Suppressor macrophage (primary cell): ENCODE data around the gene KLK8.
A peak's percentile ranks its signal among the peaks of the same experiment; 100 is the strongest.
"Not testable (repeated sequence)": the region's sequence is repeated elsewhere in the genome, so short reads cannot be mapped to it uniquely, and the experiment has no call there.

Source experiments
- DNase-seq, 4 experiments: peaks; one replicate each; pipeline ENCODE4 v3.0.0-alpha.2; 2020 to 2022

Gene KLK8

DNA sequence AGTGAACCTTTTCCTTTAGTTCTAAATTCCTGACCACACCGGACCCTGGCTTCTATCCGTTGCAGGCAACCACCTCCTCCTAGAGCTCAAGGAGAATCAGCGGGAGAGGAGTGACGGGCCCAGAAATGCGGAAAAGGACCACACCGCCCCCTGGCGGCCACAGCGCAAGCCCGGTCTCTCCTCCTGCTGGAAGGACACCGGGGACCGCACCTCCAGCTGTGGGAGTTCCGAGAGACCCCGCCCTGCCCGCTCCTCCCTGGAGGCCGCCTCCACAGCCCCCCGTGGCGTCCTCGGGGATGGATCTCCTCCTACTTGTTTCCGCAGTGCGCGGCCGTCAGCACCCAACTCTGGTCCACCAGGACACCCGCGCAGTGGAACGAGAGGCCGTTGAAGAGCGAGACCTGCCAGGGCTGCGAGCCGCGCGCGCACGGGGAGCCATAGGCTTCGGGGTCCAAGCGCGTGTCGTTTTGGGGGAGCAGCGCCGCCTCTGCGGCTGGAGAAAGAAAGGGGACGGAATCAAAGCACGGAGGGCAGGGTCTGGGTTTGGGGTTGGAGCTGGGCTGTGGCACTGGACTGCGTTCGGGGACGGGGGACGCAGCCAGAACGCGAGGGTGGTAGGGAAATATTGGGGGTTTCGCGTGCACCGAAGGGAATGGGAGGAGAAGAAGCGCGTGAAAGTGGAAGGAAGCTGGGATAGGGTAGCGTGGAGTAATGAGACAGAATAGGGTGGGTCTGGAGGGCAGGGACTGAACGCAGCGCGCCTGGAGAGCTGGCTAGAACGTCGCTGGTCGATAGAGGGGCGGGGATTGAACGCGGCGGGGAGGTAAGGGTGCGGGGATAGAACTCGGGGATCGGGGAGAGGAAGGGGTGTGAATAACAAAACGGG lies 15.6 kb upstream of the KLK8 start:
- peak; percentile 63 to 86 (median 68) for DNase-seq

DNA sequence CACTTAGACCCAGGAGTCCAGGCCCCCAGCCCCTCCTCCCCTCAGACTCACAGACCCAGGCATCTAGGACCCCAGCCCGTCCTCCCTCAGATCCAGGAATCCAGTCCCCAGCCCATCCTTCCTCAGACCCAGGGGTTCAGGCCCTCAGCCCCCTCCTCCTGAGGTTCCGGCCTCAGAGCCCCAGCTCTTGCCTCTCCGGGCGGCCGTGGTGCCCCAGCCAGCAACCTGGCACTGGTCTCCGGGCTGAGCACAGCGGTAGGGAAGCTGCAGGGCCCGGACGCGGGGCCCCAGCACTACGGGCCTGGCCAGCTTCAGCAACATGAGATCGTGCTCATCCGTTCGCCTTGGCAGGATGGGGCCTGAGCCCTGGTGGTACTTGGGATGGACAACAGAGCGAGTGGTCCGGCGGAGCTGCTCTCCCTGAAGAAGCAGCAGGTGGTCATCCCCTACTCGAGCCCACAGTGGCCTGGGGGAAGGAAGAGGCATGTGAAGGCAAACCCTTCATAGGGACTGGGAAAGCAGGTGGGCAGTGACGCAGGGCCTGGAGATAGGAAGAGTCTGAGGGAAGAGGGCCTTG lies 14.4 kb upstream of the KLK8 start:
- DNase-seq, result no peak

DNA sequence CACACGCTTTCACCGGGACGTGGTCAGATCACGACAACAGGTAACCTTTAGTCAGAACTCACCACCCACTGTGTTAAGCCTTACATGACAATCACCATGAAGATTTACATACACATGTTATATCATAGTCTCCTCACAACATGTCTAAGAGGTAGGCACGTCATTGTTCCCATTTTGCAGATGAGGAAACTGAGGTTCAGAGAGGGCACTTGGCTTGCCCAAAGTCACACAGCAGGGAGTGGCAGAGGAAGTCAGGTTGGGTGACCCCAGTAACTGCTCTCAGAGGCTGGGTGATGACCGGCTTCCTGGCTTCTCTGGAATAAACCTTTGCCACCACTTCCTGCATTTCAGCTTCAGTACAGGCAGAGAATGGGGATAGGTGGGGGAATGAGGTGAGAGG lies 12.8 kb upstream of the KLK8 start:
- DNase-seq, result no peak

DNA sequence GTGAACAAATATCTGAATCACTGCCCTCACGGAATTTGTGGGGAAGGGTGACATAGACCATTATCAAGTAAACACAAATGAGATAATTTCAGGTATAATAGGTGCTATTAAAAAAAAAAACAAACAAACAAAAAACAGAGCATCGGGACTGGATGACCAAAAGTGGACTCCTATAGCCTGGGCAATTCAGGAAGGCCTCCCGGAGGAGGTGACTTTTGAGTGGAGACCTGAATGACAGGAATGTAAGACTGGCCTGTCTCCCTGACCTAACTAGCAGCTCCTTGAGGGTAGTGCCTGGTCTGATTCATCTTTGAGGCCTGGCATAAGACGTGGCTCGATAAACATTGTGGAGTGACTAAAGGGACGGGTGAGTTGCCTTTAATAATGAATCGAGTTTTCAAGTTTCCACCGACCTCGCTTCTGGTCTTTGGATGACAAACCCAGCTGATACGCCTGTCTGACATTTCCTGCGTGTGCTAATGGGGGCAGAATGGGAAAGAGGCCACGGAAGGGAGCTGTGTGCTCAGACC lies 11.3 kb upstream of the KLK8 start:
- no peak for DNase-seq

DNA sequence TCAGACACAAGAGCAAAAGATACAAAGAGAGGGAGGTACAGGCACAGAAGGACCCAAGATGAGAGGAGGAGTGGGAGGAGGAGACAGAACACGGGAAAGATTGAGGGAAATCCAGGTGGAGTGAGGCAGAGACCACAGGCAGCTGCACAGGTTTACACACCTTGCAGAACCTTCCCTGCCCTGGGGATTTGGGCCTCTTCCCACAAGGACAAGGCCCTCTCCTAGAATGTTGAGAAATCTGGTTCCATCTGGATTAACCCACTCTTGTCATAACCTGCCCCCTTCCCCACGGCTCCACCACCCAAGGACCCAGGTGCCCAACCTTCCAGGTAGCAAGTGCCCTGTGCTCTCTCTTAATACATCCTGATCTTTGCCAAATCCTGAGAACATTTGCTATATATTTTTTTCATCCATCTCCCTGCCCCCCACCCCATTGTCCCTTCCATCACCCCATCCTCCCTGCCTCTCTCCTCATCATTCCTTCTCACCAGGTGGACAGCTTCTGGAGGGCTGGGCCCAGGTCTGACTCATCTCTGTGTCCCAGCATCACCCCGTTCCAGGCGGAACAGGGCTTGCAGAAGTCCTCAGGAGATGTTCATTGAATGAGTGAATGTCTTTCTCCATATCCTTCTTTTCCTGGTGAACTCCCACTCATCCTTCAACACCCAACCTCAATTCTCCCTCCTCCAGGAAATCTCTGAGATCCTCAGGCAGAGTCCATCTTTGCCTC lies 8.8 kb upstream of the KLK8 start:
- DNase-seq, result no peak

DNA sequence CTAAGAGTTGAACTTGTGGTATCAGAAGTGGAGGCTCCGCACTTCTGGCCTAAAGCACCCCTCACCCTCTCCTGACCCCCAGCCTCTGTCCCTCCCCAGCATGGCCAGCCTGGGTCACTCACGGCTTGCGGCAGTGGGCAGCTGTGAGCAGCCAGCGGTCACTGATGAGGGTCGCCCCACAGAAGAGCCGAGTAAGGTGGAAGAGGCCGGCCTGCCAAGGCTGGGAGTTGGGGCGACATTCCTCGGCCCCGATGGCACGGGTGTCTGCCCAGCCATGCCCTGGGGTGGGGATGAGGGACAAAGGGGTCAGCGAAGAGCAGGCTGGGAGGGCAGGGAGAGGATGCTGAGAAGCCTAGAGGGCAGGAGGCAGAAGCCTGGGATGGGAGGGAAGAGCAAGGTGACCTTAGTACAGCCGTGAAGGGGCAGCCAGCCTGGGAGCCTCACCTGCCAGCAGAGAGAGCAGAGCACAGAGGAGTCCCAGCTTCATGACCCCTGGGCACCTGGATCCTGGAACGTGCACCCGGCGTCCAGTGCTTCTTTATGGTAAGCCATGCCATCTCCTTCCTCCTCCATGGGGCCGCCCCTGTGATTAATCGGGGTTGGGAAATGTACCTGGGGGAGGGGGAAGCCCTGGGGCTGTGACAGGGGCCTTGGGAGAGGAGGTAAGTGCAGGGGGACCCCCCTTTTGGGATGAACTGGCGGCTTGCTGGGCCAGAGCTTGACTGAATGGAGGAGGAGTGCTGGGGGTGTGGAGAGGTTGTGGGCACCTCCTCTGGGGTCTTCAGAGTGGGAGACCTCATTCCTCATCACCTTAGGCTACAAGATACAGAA lies 7.9 kb upstream of the KLK8 start:
- DNase-seq, result no peak

DNA sequence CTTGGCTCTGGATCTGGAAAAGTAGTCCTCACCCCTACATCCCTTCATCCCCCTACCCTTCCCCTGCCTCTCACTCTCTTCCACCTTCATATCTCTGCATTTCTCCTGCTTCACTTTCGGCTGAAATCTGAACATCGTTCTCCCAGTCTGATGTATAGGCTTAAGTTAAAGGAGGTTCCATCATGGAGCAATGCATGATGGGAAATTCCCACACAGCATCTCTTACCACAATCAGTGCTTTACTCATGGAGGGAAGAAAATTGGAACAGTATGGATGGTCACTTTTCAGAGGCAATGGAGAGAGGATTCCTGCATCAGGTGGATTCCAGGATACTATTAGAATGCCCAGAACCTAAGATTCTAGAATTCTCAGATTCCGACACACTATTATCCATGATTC lies 6.1 kb upstream of the KLK8 start:
- no peak for DNase-seq

DNA sequence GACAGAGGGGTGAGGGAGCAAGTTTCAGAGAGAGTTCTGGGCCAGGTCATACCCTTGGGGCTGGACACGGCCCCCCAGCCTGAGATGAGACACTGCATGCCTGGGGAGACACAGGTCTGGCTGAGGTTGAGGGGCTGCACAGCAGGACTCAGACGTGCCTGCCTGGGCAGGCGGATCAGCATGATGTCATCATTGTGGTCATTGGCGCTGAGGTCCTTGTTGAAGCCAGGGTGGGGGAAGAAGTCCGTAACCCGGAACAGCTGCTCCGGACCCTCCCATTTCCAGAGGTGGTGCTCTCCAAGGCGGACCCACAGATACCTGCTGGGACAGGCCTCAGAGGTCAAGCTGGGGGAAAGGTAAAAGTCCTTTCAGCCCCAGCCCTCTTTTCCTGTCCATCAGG lies 5.0 kb upstream of the KLK8 start:
- no peak for DNase-seq

DNA sequence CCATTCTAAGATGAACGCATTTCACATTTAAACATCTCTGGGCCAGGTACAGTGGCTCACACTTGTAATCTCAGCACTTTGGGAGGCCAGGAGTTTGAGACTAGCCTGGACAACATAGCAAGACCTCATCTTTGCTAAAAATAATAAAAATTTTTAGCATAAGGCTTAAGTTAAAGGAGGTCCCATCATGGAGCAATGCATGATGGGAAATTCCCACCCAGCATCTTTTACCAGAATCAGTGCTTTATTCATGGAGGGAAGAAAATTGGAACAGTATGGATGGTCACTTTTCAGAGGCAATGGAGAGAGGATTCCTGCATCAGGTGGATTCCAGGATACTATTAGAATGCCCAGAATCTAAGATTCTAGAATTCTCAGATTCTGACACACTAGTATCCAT lies 3.8 kb upstream of the KLK8 start:
- DNase-seq, result no peak

DNA sequence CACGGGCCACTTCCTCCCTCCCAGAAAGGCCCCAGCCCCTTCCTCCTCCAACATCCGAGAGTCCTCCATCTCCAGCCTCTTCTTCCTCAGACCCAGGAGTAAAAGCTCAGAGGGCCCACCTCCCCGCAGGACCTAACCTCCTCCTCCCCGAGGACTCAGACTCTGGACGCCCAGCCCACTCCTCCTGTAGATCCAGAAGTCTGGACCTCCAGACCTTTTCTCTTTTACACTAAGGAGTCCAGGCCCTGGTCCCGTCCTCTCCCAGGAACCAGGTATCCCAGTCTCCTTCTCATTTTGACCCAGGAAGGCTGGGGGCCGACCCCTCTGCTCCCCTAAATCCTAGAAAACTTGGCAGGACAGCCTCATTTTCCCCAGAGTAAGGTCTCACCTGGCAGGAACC lies 1.9 kb upstream of the KLK8 start:
- no peak for DNase-seq

DNA sequence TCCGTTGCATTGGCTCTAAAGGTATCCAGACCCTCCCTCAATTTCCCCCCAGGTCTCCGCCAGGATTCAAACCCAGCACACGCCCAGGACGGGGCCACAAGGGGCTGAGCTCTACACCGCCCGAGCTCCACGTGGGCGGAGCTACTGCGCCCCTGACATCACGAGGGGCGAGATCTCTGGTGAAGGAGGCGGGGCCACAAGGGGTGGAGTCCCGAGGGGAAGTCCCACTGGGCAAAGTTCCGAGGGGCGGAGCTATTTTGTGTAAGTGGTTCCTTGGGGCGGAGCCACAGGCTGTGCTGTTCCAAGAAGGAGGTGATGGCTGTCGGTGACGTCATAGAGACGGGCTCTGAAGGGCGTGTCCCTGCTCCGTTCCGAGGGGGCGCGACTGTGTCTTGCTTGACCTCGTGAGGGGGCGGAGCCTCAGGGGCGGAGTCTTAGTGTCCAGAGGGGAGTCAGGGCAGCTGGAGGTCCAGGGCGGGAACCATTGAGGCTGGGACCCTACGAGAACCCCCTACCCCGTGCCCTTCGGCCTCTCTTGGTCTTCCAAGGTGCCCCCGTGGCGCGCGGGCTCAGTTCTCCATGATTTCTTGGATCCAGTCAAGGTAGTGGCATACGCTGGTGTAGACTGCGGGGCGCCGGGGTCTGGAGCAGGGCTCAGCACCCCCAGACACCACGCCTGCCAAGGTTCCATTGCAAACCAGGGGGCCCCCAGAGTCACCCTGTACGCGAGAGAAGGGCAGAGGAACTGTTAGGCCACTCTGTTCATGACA lies 1.3 kb upstream of the KLK8 start:
- peak in 3 of 4 experiments; percentile 6 to 26 (median 17) for DNase-seq

DNA sequence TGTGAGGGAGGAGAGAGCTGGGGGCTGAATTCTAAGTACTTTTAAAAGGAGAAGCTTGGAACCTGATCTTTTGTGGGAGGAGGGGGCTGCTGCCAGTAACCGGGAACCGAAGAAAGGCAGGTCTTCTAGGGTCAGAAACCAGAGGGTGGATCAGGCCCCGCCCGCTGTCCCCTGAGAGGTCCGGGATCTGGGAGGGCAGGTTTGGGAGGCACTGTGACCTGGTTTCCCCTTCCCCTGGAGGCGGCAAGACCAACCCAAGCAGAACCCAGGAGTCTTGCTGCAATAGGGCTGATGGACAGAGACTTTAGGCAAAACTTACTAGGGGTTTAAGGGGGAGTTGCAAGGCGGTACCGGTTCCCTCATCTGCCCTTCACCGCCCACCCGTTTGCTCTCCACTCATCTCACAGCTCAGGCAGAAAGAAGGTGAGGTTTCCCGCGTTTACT lies 707 bp upstream of the KLK8 start:
- no peak for DNase-seq

DNA sequence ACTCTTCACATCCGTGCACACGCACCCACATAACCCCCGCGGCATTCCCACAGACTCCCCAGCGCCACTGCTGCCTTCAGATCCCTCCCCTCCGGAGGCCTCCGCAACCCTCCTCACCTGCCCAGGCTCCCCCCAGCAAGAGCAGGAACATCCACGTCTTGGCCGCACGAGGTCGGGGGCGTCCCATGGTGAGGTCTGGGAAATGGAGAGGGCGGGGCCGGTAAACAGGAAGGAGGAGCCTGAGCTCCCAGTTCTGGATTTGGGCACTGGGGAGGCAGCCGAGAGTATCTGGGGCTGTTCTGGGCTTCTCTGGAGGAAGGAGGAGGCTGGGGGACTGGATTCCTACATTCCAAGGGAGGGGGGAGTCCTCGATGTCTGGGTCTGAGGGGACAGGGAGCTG lies 423 bp downstream of the KLK8 start:
- no peak for DNase-seq

DNA sequence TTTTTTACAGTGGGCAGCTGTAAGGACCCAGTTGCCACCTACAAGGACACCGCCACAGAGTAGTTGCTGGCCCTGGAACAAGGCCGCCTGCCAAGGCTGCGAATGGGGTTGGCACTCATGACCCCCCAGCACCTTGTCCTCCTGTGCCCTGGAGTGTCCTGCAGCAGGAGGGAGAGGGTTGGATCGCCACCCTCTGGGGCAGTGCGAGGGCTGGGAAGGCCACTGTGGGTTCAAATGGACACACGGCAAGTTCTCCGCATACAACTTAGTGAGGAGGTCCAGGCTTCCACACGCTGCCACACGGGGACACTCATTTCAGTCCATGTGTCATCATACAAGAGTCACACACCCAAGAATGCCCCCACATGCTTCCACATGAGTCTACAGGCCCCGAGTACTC lies 978 bp downstream of the KLK8 start:
- DNase-seq, result no peak

DNA sequence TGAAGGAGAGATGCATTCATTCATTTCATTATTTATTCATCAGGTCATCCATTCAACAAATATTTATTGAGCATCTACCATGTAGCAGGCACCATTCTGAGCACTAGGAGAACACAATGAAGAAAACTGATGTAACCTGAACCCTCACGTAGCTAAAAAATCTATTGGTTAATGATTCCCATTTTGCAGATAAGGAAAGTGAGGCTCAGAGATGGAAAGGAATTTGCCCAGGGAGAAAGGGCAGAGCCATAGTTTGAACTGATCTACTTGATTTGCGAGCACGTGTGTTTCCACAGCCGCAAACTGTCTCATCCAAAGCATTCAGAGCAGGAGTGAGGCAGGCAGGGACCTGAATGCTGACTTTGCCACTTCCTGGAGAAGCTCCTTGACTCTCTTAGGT lies 2.7 kb downstream of the KLK8 start:
- DNase-seq, result no peak

DNA sequence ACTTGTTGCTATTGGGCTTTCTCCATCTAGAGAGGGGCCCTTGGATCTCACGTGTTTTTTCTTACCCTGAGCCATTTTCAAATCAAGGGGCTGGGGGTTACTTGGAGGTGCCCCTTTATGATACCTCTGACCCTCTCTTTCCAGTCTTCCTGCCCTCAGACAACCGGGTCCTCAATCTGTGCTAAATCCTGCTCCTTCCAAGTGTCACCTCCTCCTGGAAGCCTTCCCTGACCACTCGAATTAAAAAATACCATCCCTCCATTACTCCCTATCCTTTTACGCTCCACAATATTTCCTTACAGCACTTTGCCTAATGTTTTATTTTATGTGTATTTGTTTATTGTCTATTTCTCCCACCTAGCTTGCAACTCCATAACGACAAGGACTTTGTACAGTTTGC lies 3.3 kb downstream of the KLK8 start:
- DNase-seq, result no peak

DNA sequence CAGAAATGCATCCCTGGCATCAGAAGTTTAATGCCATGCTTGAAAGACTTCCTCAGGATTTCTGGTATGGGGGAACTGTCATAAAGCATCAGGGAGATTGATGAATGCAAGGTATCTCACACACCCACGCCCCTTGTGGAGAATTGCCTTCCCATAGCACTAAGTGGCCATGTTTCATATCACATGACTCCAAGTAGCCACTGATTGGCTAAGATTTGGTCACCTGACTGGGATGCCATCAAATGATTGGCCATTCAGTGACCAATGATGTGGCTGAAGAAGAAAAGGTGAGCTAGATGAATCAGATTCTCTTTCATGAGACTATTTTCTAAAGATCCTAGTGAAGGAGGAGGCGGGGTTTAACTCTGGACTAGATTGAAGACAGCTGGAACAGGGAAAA lies 7.3 kb downstream of the KLK8 start:
- DNase-seq, result no peak

DNA sequence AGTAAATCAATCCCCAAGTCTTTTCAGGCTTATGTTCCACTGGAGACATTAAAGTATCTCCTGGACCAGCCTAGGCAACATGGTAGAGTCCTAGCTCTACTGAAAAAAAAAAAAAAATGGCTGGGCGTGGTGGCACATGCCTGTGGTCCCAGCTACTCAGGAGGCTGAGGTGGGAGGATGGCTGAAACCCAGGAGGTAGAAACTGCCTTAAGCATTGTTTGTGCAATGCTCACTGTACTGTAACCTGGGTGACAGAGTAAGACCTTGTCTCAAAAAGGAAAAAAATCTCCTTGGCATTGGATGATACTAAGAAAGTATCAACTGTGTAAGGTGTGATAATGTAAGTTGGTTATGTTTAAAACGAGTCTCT lies 8.8 kb downstream of the KLK8 start:
- no peak for DNase-seq

DNA sequence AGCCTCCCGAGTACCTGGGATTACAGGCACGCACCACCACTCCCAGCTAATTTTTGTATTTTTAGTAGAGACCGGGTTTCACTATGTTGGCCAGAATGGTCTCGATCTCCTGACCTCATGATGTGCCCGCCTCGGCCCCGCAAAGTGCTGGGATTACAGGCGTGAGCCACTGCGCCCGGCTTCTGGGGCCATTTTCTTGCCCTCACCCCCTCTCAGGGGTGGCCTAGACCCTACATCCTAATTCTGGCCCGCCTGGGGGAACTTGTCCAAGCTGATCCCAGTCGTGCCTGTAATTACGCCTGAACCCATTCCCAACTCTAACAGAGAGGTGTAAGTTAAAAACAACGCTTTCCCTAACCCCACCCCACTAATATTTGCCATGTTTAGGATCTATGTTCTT lies 17.0 kb downstream of the KLK8 start:
- not testable (repeated sequence) for DNase-seq

DNA sequence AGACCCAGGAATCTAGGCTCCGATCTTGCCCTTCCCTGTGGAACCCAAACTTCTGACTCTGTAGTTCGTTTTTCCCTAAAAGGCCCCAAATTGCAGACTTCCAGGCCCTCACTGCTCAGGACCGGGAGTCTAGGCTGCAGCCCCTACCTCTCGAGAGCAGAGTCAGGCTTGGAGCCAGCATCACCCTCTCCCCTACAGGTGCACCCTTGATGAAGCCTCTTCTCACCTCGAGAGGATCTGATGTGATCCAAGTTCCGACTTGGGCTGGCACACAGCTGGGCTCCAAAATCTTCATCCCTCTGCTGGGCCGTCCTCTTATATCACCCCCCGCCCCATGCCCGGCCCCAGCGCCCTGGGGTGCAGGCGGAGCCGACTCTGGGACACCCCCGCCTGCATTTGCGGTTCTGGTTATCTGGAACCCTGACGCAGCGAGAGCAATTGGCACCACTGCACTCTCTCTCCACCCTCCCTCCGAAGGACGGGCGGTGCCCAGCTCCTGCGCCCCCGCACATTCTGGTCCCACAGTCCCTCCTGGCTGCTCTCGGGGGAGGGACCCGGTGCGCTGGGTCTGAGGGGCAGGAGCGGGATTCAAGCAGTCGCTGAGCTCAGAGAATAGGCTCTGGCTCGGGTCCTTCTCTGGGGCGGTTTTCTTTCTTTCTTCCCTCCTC lies 17.6 kb downstream of the KLK8 start, which contains the start of gene KLK7:
TSS of gene KLK7 (minus strand) at position 293 of the 668 bp plus-strand sequence. CDS start 1,518 bp downstream, outside the sequence.
- DNase-seq, result no peak

DNA sequence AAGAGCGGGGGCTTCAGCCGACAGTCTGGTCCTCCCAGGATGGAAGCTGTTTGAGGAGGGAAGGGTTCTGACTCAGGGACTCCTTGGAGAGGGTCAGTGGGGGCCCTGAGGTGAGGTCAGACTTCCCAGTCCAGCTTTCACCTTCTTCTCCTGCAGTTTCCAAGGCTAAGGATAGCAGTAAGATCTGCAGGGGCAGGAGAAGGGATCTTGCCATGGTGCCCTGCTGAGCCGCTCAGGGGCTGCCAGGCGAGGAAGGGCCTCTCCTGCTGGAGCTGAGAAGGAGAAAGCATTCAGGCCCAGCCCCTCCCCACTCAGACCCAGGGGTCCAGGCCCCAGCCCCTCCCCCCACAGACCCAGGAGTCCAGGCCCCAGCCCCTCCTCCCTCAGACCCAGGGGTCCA lies 19.2 kb downstream of the KLK8 start:
- DNase-seq, result no peak
